Liver (tissue), 9 donors: ENCODE results near the gene PRDX6. TPM values are rescaled to one million over a fixed set of nuclear protein-coding genes. Genes with fewer than 3 reads are reported as not detected.
"Not testable (repeated sequence)": the region's sequence is repeated elsewhere in the genome, so short reads cannot be mapped to it uniquely, and the experiment has no call there.

Experiments used
- DNase-seq: peaks from one replicate; pipeline ENCODE4 v3.0.0-alpha.2; 2017; ENCODE audit warnings: low spot score
- H3K27ac ChIP-seq, 2 donors: one replicate each; pipeline ENCODE4 v1.7.0; 2013; ENCODE audit warnings: inconsistent platforms in 2 of 2, low read length in 2 of 2, control low read depth in 1 of 2, low read depth in 1 of 2, mild to moderate bottlenecking in 1 of 2
- H3K27me3 ChIP-seq, 4 donors: one replicate each; pipeline versions ENCODE4 v1.6.1 to v1.7.0; 2013; ENCODE audit warnings: low read length in 3 of 4, inconsistent platforms in 1 of 4, mild to moderate bottlenecking in 1 of 4, moderate library complexity in 1 of 4; ENCODE audit not compliant: control insufficient read depth in 4 of 4, insufficient read depth in 4 of 4
- H3K36me3 ChIP-seq, 4 donors: one replicate each; pipeline versions ENCODE4 v1.6.1 to v1.7.0; 2013; ENCODE audit warnings: low read length in 3 of 4, mild to moderate bottlenecking in 3 of 4, low read depth in 1 of 4, moderate library complexity in 1 of 4; ENCODE audit not compliant: control insufficient read depth in 4 of 4, insufficient read depth in 3 of 4
- H3K4me1 ChIP-seq, 4 donors: one replicate each; pipeline versions ENCODE4 v1.6.1 to v1.7.0; 2013; ENCODE audit warnings: low read length in 3 of 4, mild to moderate bottlenecking in 3 of 4, moderate library complexity in 1 of 4; ENCODE audit not compliant: control insufficient read depth in 4 of 4, insufficient read depth in 4 of 4
- H3K4me3 ChIP-seq, 3 donors: one replicate each; pipeline versions ENCODE4 v1.6.1 to v1.7.0; 2013; ENCODE audit warnings: low read length in 3 of 3, control low read depth in 1 of 3, low read depth in 1 of 3, mild to moderate bottlenecking in 1 of 3
- H3K9ac ChIP-seq, 2 donors: one replicate each; pipeline ENCODE4 v1.7.0; 2013; ENCODE audit warnings: low read length in 2 of 2, mild to moderate bottlenecking in 2 of 2, moderate library complexity in 2 of 2, control low read depth in 1 of 2, low read depth in 1 of 2
- H3K9me3 ChIP-seq, 4 donors: one replicate each; pipeline versions ENCODE4 v1.6.1 to v1.7.0; 2013; ENCODE audit warnings: low read length in 3 of 4; ENCODE audit not compliant: control insufficient read depth in 4 of 4
- ATF3 ChIP-seq: IDR thresholded peaks from 2 replicates; pipeline ENCODE4 v1.6.1; 2016; ENCODE audit warnings: antibody characterized with exemption
- EGR1 ChIP-seq, 2 donors: IDR thresholded peaks; 2 replicates each; pipeline ENCODE4 v1.6.1; 2016 to 2018; ENCODE audit warnings: antibody characterized with exemption in 2 of 2, low read depth in 2 of 2
- FOXA1 ChIP-seq: IDR thresholded peaks from 2 replicates; pipeline ENCODE4 v1.6.1; 2016; ENCODE audit warnings: antibody characterized with exemption
- FOXA2 ChIP-seq: IDR thresholded peaks from 2 replicates; pipeline ENCODE4 v1.6.1; 2016; ENCODE audit warnings: antibody characterized with exemption
- GABPA ChIP-seq, 2 donors: IDR thresholded peaks in 1 of 2; conservative IDR thresholded peaks in 1 of 2; 2 replicates each; pipeline ENCODE4 v1.6.1; 2016; ENCODE audit warnings: antibody characterized with exemption in 2 of 2, mild to moderate bottlenecking in 1 of 2, moderate library complexity in 1 of 2
- HNF4G ChIP-seq: IDR thresholded peaks from 2 replicates; pipeline ENCODE4 v1.6.1; 2016; ENCODE audit warnings: antibody characterized with exemption
- JUND ChIP-seq, 2 donors: IDR thresholded peaks; 2 replicates each; pipeline ENCODE4 v1.6.1; 2016; ENCODE audit warnings: antibody characterized with exemption in 2 of 2
- NR2F2 ChIP-seq: IDR thresholded peaks from 2 replicates; pipeline ENCODE4 v1.6.1; 2016; ENCODE audit warnings: antibody characterized with exemption
- RAD21 ChIP-seq, 2 donors: IDR thresholded peaks; 2 replicates each; pipeline ENCODE4 v1.6.1; 2016; ENCODE audit warnings: antibody characterized with exemption in 2 of 2, mild to moderate bottlenecking in 2 of 2
- REST ChIP-seq: IDR thresholded peaks from 2 replicates; pipeline ENCODE4 v1.6.1; 2016; ENCODE audit warnings: antibody characterized with exemption, mild to moderate bottlenecking
- RXRA ChIP-seq, 2 donors: IDR thresholded peaks; 2 replicates each; pipeline ENCODE4 v1.6.1; 2017 to 2018; ENCODE audit warnings: antibody characterized with exemption in 2 of 2, mild to moderate bottlenecking in 1 of 2
- SP1 ChIP-seq: IDR thresholded peaks from 2 replicates; pipeline ENCODE4 v1.6.1; 2018; ENCODE audit warnings: antibody characterized with exemption, mild to moderate bottlenecking
- TAF1 ChIP-seq: conservative IDR thresholded peaks from 2 replicates; pipeline ENCODE4 v1.6.1; 2016; ENCODE audit warnings: antibody characterized with exemption, mild to moderate bottlenecking
- YY1 ChIP-seq: IDR thresholded peaks from 2 replicates; pipeline ENCODE4 v1.6.1; 2016; ENCODE audit warnings: antibody characterized with exemption, mild to moderate bottlenecking
- WGBS: extraction: QIAGEN DNeasy Blood & Tissue Kit; methylation state at CpG from one replicate; pipeline ENCODE4 v1.1.7; 2013; 5-methylcytosine and 5-hydroxymethylcytosine counted together
- polyA plus RNA-seq, 2 donors: library from polyadenylated mRNA; stranded (reverse) in 1 of 2; unstranded in 1 of 2; fragments of 200-250 nt in 1 of 2; fragments of >200 nt in 1 of 2; fragmentation: Nextera tagmentation in 1 of 2; extraction: Ambion mirVana in 1 of 2; gene quantifications; one replicate each; pipeline versions ENCODE4 v1.2.1 to v1.2.3, GENCODE V29; 2013 to 2015
- total RNA-seq, 2 donors: library from RNA; depleted of rRNA; stranded (reverse); fragments of >200 nt; gene quantifications; one replicate each; pipeline ENCODE4 v1.2.3, GENCODE V29; 2014
- donor health status: healthy.
- donor health status: healthy.
- donor health status: healthy.
- donor health status: healthy.
- donor health status: healthy.

PRDX6 gene
- total and polyA plus RNA-seq, 4 donors = 147 to 370 (median 240) TPM

- WGBS = 87% methylated on average over 5 of the region's 5 CpGs
- H3K9me3 ChIP-seq = no peaks in the 10 kb centered on the region
- no peak overlapping the region for H3K4me3 ChIP-seq
- no peak for DNase-seq
- H3K27me3 ChIP-seq = no peaks in the 10 kb centered on the region
- TF ChIP-seq RAD21 (IDR thresholded peaks at IDR 0.05) (peak in 1 of 2 donors; percentile 23), HNF4G (no peak), GABPA (IDR thresholded peaks at IDR 0.05 in 1 of 2, conservative IDR thresholded peaks at IDR 0.05 in 1 of 2) (no peak), NR2F2 (no peak), JUND (IDR thresholded peaks at IDR 0.05) (no peak), FOXA1 (no peak), YY1 (no peak), REST (no peak)
- H3K9ac ChIP-seq = no peak overlapping the region
- H3K4me1 ChIP-seq = no peaks in the 10 kb centered on the region
- H3K36me3 ChIP-seq = peaks cover 12 to 53% (median 51%) of the 10 kb centered on the region in 4 donors
- H3K27ac ChIP-seq = no peak overlapping the region
Measured at GRCh38 chr1:173489149-173489600, 12.0 kb downstream of the PRDX6 start.

DNA sequence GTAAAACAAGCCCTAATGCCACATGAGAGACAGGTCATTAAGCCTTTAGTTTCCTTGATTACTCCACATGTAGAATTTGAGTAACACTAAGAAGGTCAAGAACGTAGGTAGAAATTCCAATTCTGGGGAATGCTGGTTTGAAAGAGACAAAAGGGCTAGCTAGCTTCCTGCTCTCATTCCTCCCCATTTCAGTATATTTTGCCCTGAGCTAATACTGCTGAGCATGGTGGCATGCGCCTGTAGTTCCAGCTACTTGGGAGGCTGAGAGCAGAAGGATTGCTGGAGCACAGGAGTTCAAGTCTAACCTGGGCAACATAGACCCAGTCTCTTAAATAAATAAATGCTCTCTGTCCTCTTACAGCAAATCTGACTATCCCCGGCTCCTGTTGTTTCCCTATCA lies 12.8 kb downstream of the PRDX6 start:
- Histone ChIP-seq H3K4me3 (no peak overlapping the region), H3K36me3 (peaks cover 11 to 46% (median 44%) of the 10 kb centered on the region in 4 donors)

GRCh38 chr1:173491508-173491907 lies 14.4 kb downstream of the PRDX6 start:
- Histone ChIP-seq H3K9me3 (no peaks in the 10 kb centered on the region), H3K36me3 (peaks cover 7 to 30% (median 28%) of the 10 kb centered on the region in 4 donors), H3K9ac (no peak overlapping the region), H3K4me1 (peaks cover 0 to 8% (median under 1%) of the 10 kb centered on the region in 4 donors), H3K27ac (no peak overlapping the region), H3K27me3 (no peaks in the 10 kb centered on the region), H3K4me3 (no peak overlapping the region)
- TF ChIP-seq RXRA (IDR thresholded peaks at IDR 0.05) (no peak), NR2F2 (no peak), FOXA2 (no peak), TAF1 (no peak), JUND (IDR thresholded peaks at IDR 0.05) (no peak), ATF3 (no peak), GABPA (IDR thresholded peaks at IDR 0.05 in 1 of 2, conservative IDR thresholded peaks at IDR 0.05 in 1 of 2) (no peak)
- no peak for DNase-seq
- 97% methylated on average over 2 of the region's 2 CpGs for WGBS

More for the DNA sequence above, 12.8 kb downstream of the PRDX6 start:
- WGBS = 97% methylated on average over 3 of the region's 3 CpGs
- no peak for TF ChIP-seq EGR1 (IDR thresholded peaks at IDR 0.05; ENCODE audit: low read depth in 2 of 2)
- no peak for TF ChIP-seq SP1
- no peak for TF ChIP-seq FOXA2
- TF ChIP-seq ATF3 = no peak
- Histone ChIP-seq H3K4me1 (no peaks in the 10 kb centered on the region), H3K9me3 (no peaks in the 10 kb centered on the region), H3K27me3 (no peaks in the 10 kb centered on the region), H3K9ac (no peak overlapping the region), H3K27ac (no peak overlapping the region)
- no peak for DNase-seq

- not testable (repeated sequence) for H3K4me3 ChIP-seq, H3K27ac ChIP-seq, H3K4me1 ChIP-seq, H3K9me3 ChIP-seq, DNase-seq, H3K27me3 ChIP-seq, H3K9ac ChIP-seq
- whole genome bisulfite sequencing = 97% methylated on average over 8 of the region's 8 CpGs
- peaks cover 4 to 14% (median 13%) of the 10 kb centered on the region in 4 donors for H3K36me3 ChIP-seq
Measured at GRCh38 chr1:173493125-173493524, 16.0 kb downstream of the PRDX6 start.
